MM.1S (cell line): ENCODE results near the gene PRR32.

Experiments
- DNase-seq: peaks from one replicate; pipeline ENCODE4 v3.0.0-alpha.2; 2015
- H2AFZ ChIP-seq: fragments of 300-600 bp; sonication (generic); 2 replicates; pipeline ENCODE4 v1.6.0; 2016; ENCODE audit warnings: antibody characterized with exemption, low read length
- H3F3A ChIP-seq: fragments of 300-600 bp; sonication (generic); 2 replicates; pipeline ENCODE4 v1.6.1; 2016; ENCODE audit warnings: mild to moderate bottlenecking, antibody characterized with exemption, low read length, moderate library complexity, mixed read lengths; ENCODE audit not compliant: insufficient read depth
- H3K27ac ChIP-seq: fragments of 300-600 bp; sonication (generic); 2 replicates; pipeline ENCODE4 v1.5.1; 2016; ENCODE audit warnings: mild to moderate bottlenecking, low read length
- H3K27me3 ChIP-seq: fragments of 300-600 bp; sonication (generic); replicated peaks from 2 replicates; pipeline ENCODE4 v1.6.0; 2016; ENCODE audit warnings: low read length; ENCODE audit not compliant: insufficient read depth
- H3K36me3 ChIP-seq: fragments of 300-600 bp; sonication (generic); replicated peaks from 2 replicates; pipeline ENCODE4 v1.6.1; 2016; ENCODE audit warnings: mild to moderate bottlenecking, low read length, mixed read lengths; ENCODE audit not compliant: insufficient read depth
- H3K4me1 ChIP-seq: fragments of 300-600 bp; sonication (generic); 2 replicates; pipeline ENCODE4 v1.6.1; 2016; ENCODE audit warnings: low read length, mixed read lengths
- H3K4me2 ChIP-seq: fragments of 300-600 bp; sonication (generic); 2 replicates; pipeline ENCODE4 v1.6.0; 2016; ENCODE audit warnings: low read depth, low read length
- H3K4me3 ChIP-seq: fragments of 300-600 bp; sonication (generic); 2 replicates; pipeline ENCODE4 v1.5.1; 2016; ENCODE audit warnings: low read length, mixed read lengths
- H3K79me2 ChIP-seq: fragments of 300-600 bp; sonication (generic); 2 replicates; pipeline ENCODE4 v1.6.1; 2016; ENCODE audit warnings: mixed run types, low read length, mixed read lengths
- H3K9ac ChIP-seq: fragments of 300-600 bp; sonication (generic); 2 replicates; pipeline ENCODE4 v1.6.1; 2016; ENCODE audit warnings: low read length, mixed read lengths
- H3K9me2 ChIP-seq: fragments of 300-600 bp; sonication (generic); replicated peaks from 2 replicates; pipeline ENCODE4 v1.6.1; 2016; ENCODE audit warnings: mild to moderate bottlenecking, low read length, mixed read lengths; ENCODE audit not compliant: insufficient read depth
- H3K9me3 ChIP-seq: fragments of 300-600 bp; sonication (generic); replicated peaks from 2 replicates; pipeline ENCODE4 v1.6.1; 2016; ENCODE audit warnings: mild to moderate bottlenecking, low read length, mixed read lengths; ENCODE audit not compliant: insufficient read depth
- H4K20me1 ChIP-seq: fragments of 300-600 bp; sonication (generic); 2 replicates; pipeline ENCODE4 v1.6.1; 2016; ENCODE audit warnings: mild to moderate bottlenecking, low read length, moderate library complexity, mixed read lengths; ENCODE audit not compliant: insufficient read depth
- EZH2 ChIP-seq: fragments of 300-600 bp; sonication (generic); optimal IDR thresholded peaks from 2 replicates; pipeline ENCODE3; 2017; ENCODE audit warnings: low read depth, mild to moderate bottlenecking, antibody characterized with exemption, low read length, mixed read lengths
- EZH2phosphoT487 ChIP-seq: fragments of 300-600 bp; sonication (generic); IDR thresholded peaks from 2 replicates; pipeline ENCODE4 v1.6.1; 2018; ENCODE audit warnings: antibody characterized with exemption, low read length
- TF ChIP-seq, protein P1 (sequence below): fragments of 300-600 bp; sonication (generic); IDR thresholded peaks from 2 replicates; pipeline ENCODE4 v1.5.1; 2016; ENCODE audit warnings: antibody characterized with exemption, low read length, mixed read lengths

Gene PRR32

DNA sequence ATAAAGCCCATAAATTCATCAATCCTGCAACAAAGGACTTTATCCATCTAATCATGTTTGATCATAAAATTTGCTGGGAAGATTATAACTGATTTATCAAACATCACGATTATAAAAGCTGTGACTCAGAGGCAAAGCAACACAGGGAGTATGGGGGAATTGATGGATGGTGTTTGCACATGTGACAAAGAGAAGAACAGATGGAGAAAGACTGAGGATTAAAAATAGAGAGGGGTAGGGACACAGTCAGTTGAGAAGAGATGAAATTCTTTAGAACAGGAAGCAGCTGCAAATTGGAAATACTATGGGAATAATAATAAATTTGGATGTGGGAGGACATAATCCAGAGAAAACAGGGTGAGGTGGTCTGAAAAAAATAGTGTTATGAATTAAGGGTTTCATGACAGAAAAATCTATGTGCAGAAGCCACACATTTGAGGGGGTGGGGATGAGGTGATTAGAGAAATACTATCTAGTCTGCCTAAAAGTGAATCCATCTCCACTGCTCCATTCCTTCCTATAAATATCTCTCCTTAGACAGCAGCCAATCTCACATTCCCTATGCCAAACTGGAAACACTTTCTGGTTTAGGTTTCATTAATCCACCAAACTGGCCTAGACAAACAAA, 6.2 kb downstream of the PRR32 start:
- Histone ChIP-seq H3K9ac (no peak overlapping the region), H3K27ac (no peak overlapping the region), H3K4me2 (no peak overlapping the region), H2AFZ (no peak overlapping the region), H3F3A (no peaks in the 10 kb centered on the region), H4K20me1 (no peaks in the 10 kb centered on the region), H3K9me2 (no peaks in the 10 kb centered on the region), H3K79me2 (no peaks in the 10 kb centered on the region), H3K9me3 (no peaks in the 10 kb centered on the region), H3K4me1 (no peaks in the 10 kb centered on the region), H3K4me3 (no peak overlapping the region), H3K36me3 (no peaks in the 10 kb centered on the region), H3K27me3 (no peaks in the 10 kb centered on the region)
- DNase-seq, result no peak
- TF ChIP-seq EZH2phosphoT487 (no peak), EZH2 (no peak)
- TF ChIP-seq, protein P1, sequence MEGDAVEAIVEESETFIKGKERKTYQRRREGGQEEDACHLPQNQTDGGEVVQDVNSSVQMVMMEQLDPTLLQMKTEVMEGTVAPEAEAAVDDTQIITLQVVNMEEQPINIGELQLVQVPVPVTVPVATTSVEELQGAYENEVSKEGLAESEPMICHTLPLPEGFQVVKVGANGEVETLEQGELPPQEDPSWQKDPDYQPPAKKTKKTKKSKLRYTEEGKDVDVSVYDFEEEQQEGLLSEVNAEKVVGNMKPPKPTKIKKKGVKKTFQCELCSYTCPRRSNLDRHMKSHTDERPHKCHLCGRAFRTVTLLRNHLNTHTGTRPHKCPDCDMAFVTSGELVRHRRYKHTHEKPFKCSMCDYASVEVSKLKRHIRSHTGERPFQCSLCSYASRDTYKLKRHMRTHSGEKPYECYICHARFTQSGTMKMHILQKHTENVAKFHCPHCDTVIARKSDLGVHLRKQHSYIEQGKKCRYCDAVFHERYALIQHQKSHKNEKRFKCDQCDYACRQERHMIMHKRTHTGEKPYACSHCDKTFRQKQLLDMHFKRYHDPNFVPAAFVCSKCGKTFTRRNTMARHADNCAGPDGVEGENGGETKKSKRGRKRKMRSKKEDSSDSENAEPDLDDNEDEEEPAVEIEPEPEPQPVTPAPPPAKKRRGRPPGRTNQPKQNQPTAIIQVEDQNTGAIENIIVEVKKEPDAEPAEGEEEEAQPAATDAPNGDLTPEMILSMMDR, result no peak

DNA sequence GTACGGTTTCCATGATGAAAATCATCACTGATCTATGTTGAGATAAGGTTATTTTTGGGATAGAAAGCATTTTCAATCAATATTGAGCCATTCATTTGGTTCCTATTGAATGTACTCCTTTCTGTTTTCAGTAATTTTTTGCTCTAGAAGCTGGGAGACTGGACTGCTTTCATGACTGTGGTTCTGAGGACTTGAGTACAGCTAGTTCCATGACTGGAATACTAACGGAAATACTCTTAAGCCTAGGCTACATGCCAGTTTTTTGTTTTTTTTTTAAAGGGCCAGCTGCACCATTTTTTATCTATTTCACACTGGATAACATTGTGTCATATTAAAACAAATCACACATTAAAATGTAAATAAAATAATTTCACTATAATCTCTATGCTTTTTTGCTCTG, 16.7 kb downstream of the PRR32 start:
- no peaks in the 10 kb centered on the region for H3K36me3 ChIP-seq
- no peak overlapping the region for H3K27ac ChIP-seq
- no peaks in the 10 kb centered on the region for H3K79me2 ChIP-seq
- H3K4me3 ChIP-seq, result no peak overlapping the region
- no peak overlapping the region for H3K9ac ChIP-seq
- no peaks in the 10 kb centered on the region for H4K20me1 ChIP-seq
- no peak for DNase-seq
- no peaks in the 10 kb centered on the region for H3K27me3 ChIP-seq
- no peak overlapping the region for H3K4me2 ChIP-seq
- H2AFZ ChIP-seq, result no peak overlapping the region
- TF ChIP-seq EZH2phosphoT487 (no peak), EZH2 (no peak)
- TF ChIP-seq, protein P1, result no peak
- no peaks in the 10 kb centered on the region for H3K9me3 ChIP-seq
- H3K4me1 ChIP-seq, result no peaks in the 10 kb centered on the region
- H3K9me2 ChIP-seq, result no peaks in the 10 kb centered on the region
- no peaks in the 10 kb centered on the region for H3F3A ChIP-seq

DNA sequence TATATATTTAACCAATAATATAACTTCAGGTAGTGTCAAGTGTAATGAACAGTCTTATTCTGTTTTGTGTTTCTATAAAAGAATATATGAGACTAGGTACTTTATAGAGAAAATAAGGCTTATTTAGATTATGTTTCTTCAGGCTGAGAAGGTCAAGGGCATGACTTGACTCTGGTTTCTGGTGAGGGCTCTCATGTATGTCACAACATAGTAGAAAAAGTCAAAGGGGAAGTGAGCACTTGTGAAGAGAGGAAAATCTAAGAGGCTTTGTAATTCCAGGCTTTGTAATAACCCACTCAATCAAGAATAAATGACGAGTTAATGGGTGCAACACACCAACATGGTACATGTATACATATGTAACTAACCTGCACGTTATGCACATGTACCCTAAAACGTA, 27.6 kb downstream of the PRR32 start:
- no peak overlapping the region for H3K4me3 ChIP-seq
- no peaks in the 10 kb centered on the region for H3K36me3 ChIP-seq
- H3K9me2 ChIP-seq, result no peaks in the 10 kb centered on the region
- H2AFZ ChIP-seq, result no peak overlapping the region
- H3K27me3 ChIP-seq, result no peaks in the 10 kb centered on the region
- no peak overlapping the region for H3K27ac ChIP-seq
- DNase-seq, result no peak
- H3K9ac ChIP-seq, result no peak overlapping the region
- H3K4me2 ChIP-seq, result no peak overlapping the region
- no peaks in the 10 kb centered on the region for H3F3A ChIP-seq
- no peaks in the 10 kb centered on the region for H3K79me2 ChIP-seq
- H4K20me1 ChIP-seq, result no peaks in the 10 kb centered on the region
- TF ChIP-seq, protein P1, result no peak
- TF ChIP-seq EZH2phosphoT487, result no peak
- TF ChIP-seq EZH2, result no peak
- no peaks in the 10 kb centered on the region for H3K4me1 ChIP-seq
- no peaks in the 10 kb centered on the region for H3K9me3 ChIP-seq
